IPS-11a (cell line): Measurements from ENCODE around the gene MAPKAP1.

Experiments used
- H3K4me3 ChIP-seq: one replicate; pipeline ENCODE4 v1.5.1; 2013; ENCODE audit warnings: low read depth, low read length, control low read depth

MAPKAP1 gene

GRCh38 chr9:125435776-125436612 is 271.0 kb downstream of the MAPKAP1 start:
- no peak overlapping the region for H3K4me3 ChIP-seq

- H3K4me3 ChIP-seq: no peak overlapping the region
These were observed 271.8 kb downstream of the MAPKAP1 start for GRCh38 chr9:125434986-125435775.

- H3K4me3 ChIP-seq: no peak overlapping the region
These were observed 273.5 kb downstream of the MAPKAP1 start for GRCh38 chr9:125433461-125434011.

GRCh38 chr9:125432715-125433385 is 274.2 kb downstream of the MAPKAP1 start:
- H3K4me3 ChIP-seq: no peak overlapping the region

- H3K4me3 ChIP-seq: no peak overlapping the region
These were observed 275.2 kb downstream of the MAPKAP1 start for GRCh38 chr9:125431741-125432271.

- H3K4me3 ChIP-seq: no peak overlapping the region
These were observed 276.0 kb downstream of the MAPKAP1 start for GRCh38 chr9:125431012-125431305.

- no peak overlapping the region for H3K4me3 ChIP-seq
These were observed 276.6 kb downstream of the MAPKAP1 start for GRCh38 chr9:125430161-125431011.

- no peak overlapping the region for H3K4me3 ChIP-seq
These were observed 277.4 kb downstream of the MAPKAP1 start for GRCh38 chr9:125429476-125430160.

- H3K4me3 ChIP-seq: no peak overlapping the region
These were observed 278.0 kb downstream of the MAPKAP1 start for GRCh38 chr9:125428902-125429467.

- H3K4me3 ChIP-seq: no peak overlapping the region
These were observed 278.7 kb downstream of the MAPKAP1 start for GRCh38 chr9:125428060-125428901.

- H3K4me3 ChIP-seq: no peak overlapping the region
These were observed 279.5 kb downstream of the MAPKAP1 start for GRCh38 chr9:125427556-125427955.

GRCh38 chr9:125426926-125427325 is 280.1 kb downstream of the MAPKAP1 start:
- H3K4me3 ChIP-seq: no peak overlapping the region

- H3K4me3 ChIP-seq: no peak overlapping the region
These were observed 281.0 kb downstream of the MAPKAP1 start for GRCh38 chr9:125425901-125426515.

GRCh38 chr9:125425170-125425897 is 281.7 kb downstream of the MAPKAP1 start:
- no peak overlapping the region for H3K4me3 ChIP-seq

- no peak overlapping the region for H3K4me3 ChIP-seq
These were observed 283.0 kb downstream of the MAPKAP1 start for GRCh38 chr9:125423964-125424363.

- H3K4me3 ChIP-seq: no peak overlapping the region
These were observed 284.2 kb downstream of the MAPKAP1 start for GRCh38 chr9:125422853-125423252.

- H3K4me3 ChIP-seq: no peak overlapping the region
These were observed 285.3 kb downstream of the MAPKAP1 start for GRCh38 chr9:125421591-125422181.
